WTC11 (cell line): ENCODE data around the gene WDCP. TPM values are rescaled to one million over a fixed set of nuclear protein-coding genes. Genes with fewer than 3 reads are reported as not detected.

ENCODE experiments used
- ATAC-seq: fragments of 200-7000 bp; cut with Tn5 transposase; 2 replicates; pipeline ENCODE4 v1.10.0; 2021; ENCODE audit warnings: mild to moderate bottlenecking, moderate library complexity
- CTCF ChIA-PET: fragments of 300-600 bp; sonication (Branson Sonifier 250); formaldehyde crosslinking; loops from one replicate; lab custom pipeline; 2021; ENCODE audit warnings: antibody characterized with exemption; lab: Charles Lee
- POLR2A ChIA-PET: fragments of 350-600 bp; sonication (Branson Sonifier 250); formaldehyde crosslinking; loops from one replicate; lab custom pipeline; 2021; ENCODE audit warnings: antibody characterized with exemption; lab: Charles Lee
- DNase-seq: peaks from one replicate; pipeline ENCODE4 v3.0.0; 2021; ENCODE audit warnings: low spot score
- H3K27ac Mint-ChIP-seq: 2 replicates; pipeline ENCODE4 v1.8.0; 2021; ENCODE audit warnings: mixed read lengths
- H3K27me3 Mint-ChIP-seq: 2 replicates; pipeline ENCODE4 v1.8.0; 2021; ENCODE audit warnings: low read depth, mild to moderate bottlenecking, moderate library complexity, mixed read lengths
- H3K36me3 Mint-ChIP-seq: 2 replicates; pipeline ENCODE4 v1.8.0; 2021; ENCODE audit warnings: mixed read lengths
- H3K4me1 Mint-ChIP-seq: 2 replicates; pipeline ENCODE4 v1.8.0; 2022; ENCODE audit warnings: mixed read lengths
- H3K4me3 Mint-ChIP-seq: 2 replicates; pipeline ENCODE4 v1.8.0; 2021; ENCODE audit warnings: mild to moderate bottlenecking, moderate library complexity, mixed read lengths
- H3K9me3 Mint-ChIP-seq: 2 replicates; pipeline ENCODE4 v1.8.0; 2021; ENCODE audit warnings: mixed read lengths
- ETV6 ChIP-seq: sonication (generic); formaldehyde crosslinking; IDR thresholded peaks from 2 replicates; pipeline ENCODE4 v1.8.1; 2022; ENCODE audit warnings: mild to moderate bottlenecking, missing genetic modification reagents
- GABPB1 ChIP-seq: sonication (generic); formaldehyde crosslinking; IDR thresholded peaks from 2 replicates; pipeline ENCODE4 v1.8.1; 2023; ENCODE audit warnings: mild to moderate bottlenecking, missing genetic modification reagents
- GRHL2 ChIP-seq: fragments of 250-450 bp; sonication (Bioruptor Pico); IDR thresholded peaks from 2 replicates; pipeline ENCODE4 v1.8.0; 2022; ENCODE audit warnings: mild to moderate bottlenecking, moderate library complexity; ENCODE audit not compliant: insufficient replicate concordance, severe bottlenecking
- HMGA2 ChIP-seq: fragments of 250-450 bp; sonication (Bioruptor Pico); IDR thresholded peaks from 2 replicates; pipeline ENCODE4 v1.4.0; 2021; ENCODE audit warnings: mild to moderate bottlenecking, moderate library complexity
- JAZF1 ChIP-seq: fragments of 250-450 bp; sonication (Bioruptor Pico); IDR thresholded peaks from 2 replicates; pipeline ENCODE4 v1.9.0; 2021; ENCODE audit warnings: moderate library complexity, mild to moderate bottlenecking, inconsistent platforms
- NFATC4 ChIP-seq: fragments of 250-450 bp; sonication (Bioruptor Pico); IDR thresholded peaks from 2 replicates; pipeline ENCODE4 v1.9.0; 2021; ENCODE audit warnings: mild to moderate bottlenecking
- NFE2L1 ChIP-seq: sonication (generic); formaldehyde crosslinking; IDR thresholded peaks from 2 replicates; pipeline ENCODE4 v1.8.1; 2023; ENCODE audit warnings: missing genetic modification reagents
- NR1H2 ChIP-seq: sonication (generic); formaldehyde crosslinking; IDR thresholded peaks from 2 replicates; pipeline ENCODE4 v1.9.0; 2021; ENCODE audit warnings: mild to moderate bottlenecking, moderate library complexity, missing genetic modification reagents
- NR3C1 ChIP-seq: sonication (generic); formaldehyde crosslinking; conservative IDR thresholded peaks from 2 replicates; pipeline ENCODE4 v1.8.1; 2023; ENCODE audit warnings: low read depth, mild to moderate bottlenecking, missing genetic modification reagents
- OVOL2 ChIP-seq: fragments of 250-450 bp; sonication (Bioruptor Pico); IDR thresholded peaks from 2 replicates; pipeline ENCODE4 v1.9.0; 2021; ENCODE audit warnings: mild to moderate bottlenecking, borderline replicate concordance
- PRRX2 ChIP-seq: fragments of 250-450 bp; sonication (Bioruptor Pico); IDR thresholded peaks from 2 replicates; pipeline ENCODE4 v1.8.0; 2021; ENCODE audit warnings: mild to moderate bottlenecking
- SOX15 ChIP-seq: fragments of 250-450 bp; sonication (Bioruptor Pico); IDR thresholded peaks from 2 replicates; pipeline ENCODE4 v1.9.0; 2021; ENCODE audit warnings: mild to moderate bottlenecking
- SP1 ChIP-seq: sonication (generic); formaldehyde crosslinking; conservative IDR thresholded peaks from 2 replicates; pipeline ENCODE4 v1.8.1; 2022; ENCODE audit warnings: missing genetic modification reagents
- TCF7 ChIP-seq: sonication (generic); formaldehyde crosslinking; IDR thresholded peaks from 2 replicates; pipeline ENCODE4 v1.8.0; 2022; ENCODE audit warnings: mild to moderate bottlenecking, low read depth, missing genetic modification reagents, moderate library complexity
- TEAD1 ChIP-seq: sonication (generic); formaldehyde crosslinking; IDR thresholded peaks from 2 replicates; pipeline ENCODE4 v1.8.0; 2022; ENCODE audit warnings: mild to moderate bottlenecking, missing genetic modification reagents
- ZBTB21 ChIP-seq: sonication (generic); formaldehyde crosslinking; IDR thresholded peaks from 2 replicates; pipeline ENCODE4 v1.8.1; 2023; ENCODE audit warnings: mild to moderate bottlenecking, missing genetic modification reagents, borderline replicate concordance
- ZNF396 ChIP-seq: fragments of 250-450 bp; sonication (Bioruptor Pico); IDR thresholded peaks from 2 replicates; pipeline ENCODE4 v1.8.0; 2021; ENCODE audit warnings: mild to moderate bottlenecking, moderate library complexity, borderline replicate concordance
- ZNF416 ChIP-seq: fragments of 250-450 bp; sonication (Bioruptor Pico); IDR thresholded peaks from 2 replicates; pipeline ENCODE4 v1.9.0; 2021; ENCODE audit warnings: mild to moderate bottlenecking, inconsistent platforms
- ZNF423 ChIP-seq: fragments of 250-450 bp; sonication (Bioruptor Pico); IDR thresholded peaks from 2 replicates; pipeline ENCODE4 v2.1.2; 2022; ENCODE audit warnings: mild to moderate bottlenecking, moderate library complexity
- ZNF671 ChIP-seq: fragments of 250-450 bp; sonication (Bioruptor Pico); IDR thresholded peaks from 2 replicates; pipeline ENCODE4 v1.8.0; 2021; ENCODE audit warnings: mild to moderate bottlenecking
- total RNA-seq: library from RNA; stranded (reverse); gene quantifications from 3 replicates; pipeline ENCODE4 v1.2.3, GENCODE V29; 2021
- TF ChIP-seq, protein P1 (sequence below): sonication (generic); formaldehyde crosslinking; IDR thresholded peaks from 2 replicates; pipeline ENCODE4 v1.8.1; 2022; ENCODE audit warnings: missing genetic modification reagents, borderline replicate concordance
- TF ChIP-seq, protein P2 (sequence below): fragments of 200-600 bp; IDR thresholded peaks from 2 replicates; pipeline ENCODE4 v1.8.0; 2022; ENCODE audit warnings: antibody characterized with exemption
- TF ChIP-seq, protein P3 (sequence below): sonication (generic); formaldehyde crosslinking; IDR thresholded peaks from 2 replicates; pipeline ENCODE4 v1.8.0; 2023; ENCODE audit warnings: mild to moderate bottlenecking, missing genetic modification reagents
- TF ChIP-seq, protein P4 (sequence below): sonication (generic); formaldehyde crosslinking; IDR thresholded peaks from 2 replicates; pipeline ENCODE4 v1.8.1; 2022; ENCODE audit warnings: low read depth, mild to moderate bottlenecking, moderate library complexity, missing genetic modification reagents, borderline replicate concordance
- TF ChIP-seq, protein P5 (sequence below): sonication (generic); formaldehyde crosslinking; IDR thresholded peaks from 2 replicates; pipeline ENCODE4 v1.8.1; 2023; ENCODE audit warnings: mild to moderate bottlenecking, missing genetic modification reagents
- TF ChIP-seq, protein P6 (sequence below): sonication (generic); formaldehyde crosslinking; IDR thresholded peaks from 2 replicates; pipeline ENCODE4 v1.8.1; 2023; ENCODE audit warnings: mild to moderate bottlenecking, missing genetic modification reagents, moderate library complexity

Gene WDCP
- total RNA-seq, 1 experiment from 2014 or later, result 31.9 TPM

GRCh38 chr2:24085200-24085489 lies 38.0 kb upstream of the WDCP start:
- Mint-ChIP-seq H3K4me1 (peaks cover 20% of the 10 kb centered on the region), H3K9me3 (no peaks in the 10 kb centered on the region), H3K4me3 (peak overlapping the region; percentile 89), H3K27ac (peak overlapping the region; percentile 94), H3K36me3 (peaks cover 24% of the 10 kb centered on the region), H3K27me3 (no peaks in the 10 kb centered on the region)
- ATAC-seq (no peak), DNase-seq (no peak)
- TF ChIP-seq HMGA2 (CRISPR knock-in tag) (no peak), ZNF396 (CRISPR knock-in tag) (no peak), ZNF423 (no peak), NFE2L1 (CRISPR knock-in tag) (no peak), TCF7 (no peak), TEAD1 (CRISPR knock-in tag) (no peak), NFATC4 (CRISPR knock-in tag) (no peak), OVOL2 (CRISPR knock-in tag) (no peak), NR3C1 (CRISPR knock-in tag) (no peak), ZNF416 (CRISPR knock-in tag) (no peak), ZBTB21 (CRISPR knock-in tag) (no peak)
- TF ChIP-seq, protein P1, sequence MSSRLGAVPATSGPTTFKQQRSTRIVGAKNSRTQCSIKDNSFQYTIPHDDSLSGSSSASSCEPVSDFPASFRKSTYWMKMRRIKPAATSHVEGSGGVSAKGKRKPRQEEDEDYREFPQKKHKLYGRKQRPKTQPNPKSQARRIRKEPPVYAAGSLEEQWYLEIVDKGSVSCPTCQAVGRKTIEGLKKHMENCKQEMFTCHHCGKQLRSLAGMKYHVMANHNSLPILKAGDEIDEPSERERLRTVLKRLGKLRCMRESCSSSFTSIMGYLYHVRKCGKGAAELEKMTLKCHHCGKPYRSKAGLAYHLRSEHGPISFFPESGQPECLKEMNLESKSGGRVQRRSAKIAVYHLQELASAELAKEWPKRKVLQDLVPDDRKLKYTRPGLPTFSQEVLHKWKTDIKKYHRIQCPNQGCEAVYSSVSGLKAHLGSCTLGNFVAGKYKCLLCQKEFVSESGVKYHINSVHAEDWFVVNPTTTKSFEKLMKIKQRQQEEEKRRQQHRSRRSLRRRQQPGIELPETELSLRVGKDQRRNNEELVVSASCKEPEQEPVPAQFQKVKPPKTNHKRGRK (CRISPR knock-in tag), result no peak
- TF ChIP-seq, protein P2, sequence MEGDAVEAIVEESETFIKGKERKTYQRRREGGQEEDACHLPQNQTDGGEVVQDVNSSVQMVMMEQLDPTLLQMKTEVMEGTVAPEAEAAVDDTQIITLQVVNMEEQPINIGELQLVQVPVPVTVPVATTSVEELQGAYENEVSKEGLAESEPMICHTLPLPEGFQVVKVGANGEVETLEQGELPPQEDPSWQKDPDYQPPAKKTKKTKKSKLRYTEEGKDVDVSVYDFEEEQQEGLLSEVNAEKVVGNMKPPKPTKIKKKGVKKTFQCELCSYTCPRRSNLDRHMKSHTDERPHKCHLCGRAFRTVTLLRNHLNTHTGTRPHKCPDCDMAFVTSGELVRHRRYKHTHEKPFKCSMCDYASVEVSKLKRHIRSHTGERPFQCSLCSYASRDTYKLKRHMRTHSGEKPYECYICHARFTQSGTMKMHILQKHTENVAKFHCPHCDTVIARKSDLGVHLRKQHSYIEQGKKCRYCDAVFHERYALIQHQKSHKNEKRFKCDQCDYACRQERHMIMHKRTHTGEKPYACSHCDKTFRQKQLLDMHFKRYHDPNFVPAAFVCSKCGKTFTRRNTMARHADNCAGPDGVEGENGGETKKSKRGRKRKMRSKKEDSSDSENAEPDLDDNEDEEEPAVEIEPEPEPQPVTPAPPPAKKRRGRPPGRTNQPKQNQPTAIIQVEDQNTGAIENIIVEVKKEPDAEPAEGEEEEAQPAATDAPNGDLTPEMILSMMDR, result no peak
- TF ChIP-seq, protein P3, sequence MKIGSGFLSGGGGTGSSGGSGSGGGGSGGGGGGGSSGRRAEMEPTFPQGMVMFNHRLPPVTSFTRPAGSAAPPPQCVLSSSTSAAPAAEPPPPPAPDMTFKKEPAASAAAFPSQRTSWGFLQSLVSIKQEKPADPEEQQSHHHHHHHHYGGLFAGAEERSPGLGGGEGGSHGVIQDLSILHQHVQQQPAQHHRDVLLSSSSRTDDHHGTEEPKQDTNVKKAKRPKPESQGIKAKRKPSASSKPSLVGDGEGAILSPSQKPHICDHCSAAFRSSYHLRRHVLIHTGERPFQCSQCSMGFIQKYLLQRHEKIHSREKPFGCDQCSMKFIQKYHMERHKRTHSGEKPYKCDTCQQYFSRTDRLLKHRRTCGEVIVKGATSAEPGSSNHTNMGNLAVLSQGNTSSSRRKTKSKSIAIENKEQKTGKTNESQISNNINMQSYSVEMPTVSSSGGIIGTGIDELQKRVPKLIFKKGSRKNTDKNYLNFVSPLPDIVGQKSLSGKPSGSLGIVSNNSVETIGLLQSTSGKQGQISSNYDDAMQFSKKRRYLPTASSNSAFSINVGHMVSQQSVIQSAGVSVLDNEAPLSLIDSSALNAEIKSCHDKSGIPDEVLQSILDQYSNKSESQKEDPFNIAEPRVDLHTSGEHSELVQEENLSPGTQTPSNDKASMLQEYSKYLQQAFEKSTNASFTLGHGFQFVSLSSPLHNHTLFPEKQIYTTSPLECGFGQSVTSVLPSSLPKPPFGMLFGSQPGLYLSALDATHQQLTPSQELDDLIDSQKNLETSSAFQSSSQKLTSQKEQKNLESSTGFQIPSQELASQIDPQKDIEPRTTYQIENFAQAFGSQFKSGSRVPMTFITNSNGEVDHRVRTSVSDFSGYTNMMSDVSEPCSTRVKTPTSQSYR (CRISPR knock-in tag), result no peak
- TF ChIP-seq, protein P4, sequence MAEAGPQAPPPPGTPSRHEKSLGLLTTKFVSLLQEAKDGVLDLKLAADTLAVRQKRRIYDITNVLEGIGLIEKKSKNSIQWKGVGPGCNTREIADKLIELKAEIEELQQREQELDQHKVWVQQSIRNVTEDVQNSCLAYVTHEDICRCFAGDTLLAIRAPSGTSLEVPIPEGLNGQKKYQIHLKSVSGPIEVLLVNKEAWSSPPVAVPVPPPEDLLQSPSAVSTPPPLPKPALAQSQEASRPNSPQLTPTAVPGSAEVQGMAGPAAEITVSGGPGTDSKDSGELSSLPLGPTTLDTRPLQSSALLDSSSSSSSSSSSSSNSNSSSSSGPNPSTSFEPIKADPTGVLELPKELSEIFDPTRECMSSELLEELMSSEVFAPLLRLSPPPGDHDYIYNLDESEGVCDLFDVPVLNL, result no peak
- ChIA-PET CTCF (interaction anchor here (0.6 to 3.4 kb wide), 16 partner anchors 9 to 742 kb away, joined by 3 to 64 read pairs (median 10); partner anchors contain the start of genes ATAD2B, FAM228B, PFN4 and SF3B6), POLR2A (interaction anchor here (1.9 to 3.0 kb wide), 4 partner anchors 9 to 159 kb away, joined by 12 to 30 read pairs (median 14); partner anchors contain the start of genes ATAD2B, FAM228B, SF3B6 and WDCP)

- Mint-ChIP-seq H3K4me1 (peaks cover 20% of the 10 kb centered on the region), H3K27ac (peak within 1 kb of the TSS; percentile 98), H3K4me3 (peak within 1 kb of the TSS; percentile 89), H3K27me3 (no peaks in the 10 kb centered on the region), H3K9me3 (no peaks in the 10 kb centered on the region), H3K36me3 (peaks cover 30% of the 10 kb centered on the region)
- DNase-seq (peak; percentile 94), ATAC-seq (peak; percentile 85)
- ChIA-PET CTCF (interaction anchor here (0.5 to 3.4 kb wide), 48 partner anchors 8 to 901 kb away, joined by 3 to 64 read pairs (median 5); partner anchors contain the start of genes ATAD2B, FAM228B, FKBP1B and PFN4), POLR2A (interaction anchor here (1.0 to 3.0 kb wide), 12 partner anchors 8 to 325 kb away, joined by 3 to 30 read pairs (median 5); partner anchors contain the start of genes ATAD2B, FAM228B, SF3B6 and WDCP)
- TF ChIP-seq ETV6 (CRISPR knock-in tag) (0 out of 2 replicates have a peak, but pooled peaks have one; percentile 51), GABPB1 (CRISPR knock-in tag) (0 out of 2 replicates have a peak, but pooled peaks have one; percentile 32), PRRX2 (no peak), SP1 (peak; percentile 50), ZNF671 (no peak), JAZF1 (no peak), NR1H2 (no peak), GRHL2 (CRISPR knock-in tag) (no peak), SOX15 (no peak)
- TF ChIP-seq, protein P5, sequence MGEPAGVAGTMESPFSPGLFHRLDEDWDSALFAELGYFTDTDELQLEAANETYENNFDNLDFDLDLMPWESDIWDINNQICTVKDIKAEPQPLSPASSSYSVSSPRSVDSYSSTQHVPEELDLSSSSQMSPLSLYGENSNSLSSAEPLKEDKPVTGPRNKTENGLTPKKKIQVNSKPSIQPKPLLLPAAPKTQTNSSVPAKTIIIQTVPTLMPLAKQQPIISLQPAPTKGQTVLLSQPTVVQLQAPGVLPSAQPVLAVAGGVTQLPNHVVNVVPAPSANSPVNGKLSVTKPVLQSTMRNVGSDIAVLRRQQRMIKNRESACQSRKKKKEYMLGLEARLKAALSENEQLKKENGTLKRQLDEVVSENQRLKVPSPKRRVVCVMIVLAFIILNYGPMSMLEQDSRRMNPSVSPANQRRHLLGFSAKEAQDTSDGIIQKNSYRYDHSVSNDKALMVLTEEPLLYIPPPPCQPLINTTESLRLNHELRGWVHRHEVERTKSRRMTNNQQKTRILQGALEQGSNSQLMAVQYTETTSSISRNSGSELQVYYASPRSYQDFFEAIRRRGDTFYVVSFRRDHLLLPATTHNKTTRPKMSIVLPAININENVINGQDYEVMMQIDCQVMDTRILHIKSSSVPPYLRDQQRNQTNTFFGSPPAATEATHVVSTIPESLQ (CRISPR knock-in tag), result no peak
- TF ChIP-seq, protein P6, sequence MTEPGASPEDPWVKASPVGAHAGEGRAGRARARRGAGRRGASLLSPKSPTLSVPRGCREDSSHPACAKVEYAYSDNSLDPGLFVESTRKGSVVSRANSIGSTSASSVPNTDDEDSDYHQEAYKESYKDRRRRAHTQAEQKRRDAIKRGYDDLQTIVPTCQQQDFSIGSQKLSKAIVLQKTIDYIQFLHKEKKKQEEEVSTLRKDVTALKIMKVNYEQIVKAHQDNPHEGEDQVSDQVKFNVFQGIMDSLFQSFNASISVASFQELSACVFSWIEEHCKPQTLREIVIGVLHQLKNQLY (CRISPR knock-in tag), result no peak
These were observed 37.4 kb upstream of the WDCP start, which contains the start of gene TP53I3 for GRCh38 chr2:24084386-24085199. Gene TP53I3 (minus strand): TSS chr2:24084834. CDS start chr2:24084326, 508 bp downstream.
